OCI-LY3 (cell line): ENCODE results near the gene EXTL2.

Experiments used
- H2AFZ ChIP-seq: fragments of 200-600, 300-600 bp; shearing (Covaris generic); 2 replicates; pipeline ENCODE4 v1.6.0; 2014; ENCODE audit warnings: antibody characterized with exemption, low read depth, low read length
- H3K27ac ChIP-seq: fragments of 200-600, 300-600 bp; sonication (generic); 2 replicates; pipeline ENCODE4 v1.5.1; 2014; ENCODE audit warnings: mild to moderate bottlenecking, low read length, moderate library complexity, mixed read lengths
- H3K27me3 ChIP-seq: fragments of 200-600, 300-600 bp; sonication (generic); 2 replicates; pipeline ENCODE4 v1.6.1; 2014; ENCODE audit warnings: low read depth, low read length, mixed read lengths
- H3K36me3 ChIP-seq: fragments of 200-600, 300-600 bp; sonication (generic); replicated peaks from 2 replicates; pipeline ENCODE3; 2014; ENCODE audit warnings: low read depth, low read length, mixed read lengths
- H3K4me1 ChIP-seq: fragments of 300-600, 200-600 bp; sonication (generic); 2 replicates; pipeline ENCODE4 v1.6.1; 2014; ENCODE audit warnings: low read length, mixed read lengths
- H3K4me2 ChIP-seq: fragments of 200-600, 300-600 bp; sonication (generic); 2 replicates; pipeline ENCODE4 v1.6.1; 2014; ENCODE audit warnings: low read length, mixed read lengths
- H3K4me3 ChIP-seq: fragments of 300-600, 200-600 bp; sonication (generic); 2 replicates; pipeline ENCODE4 v1.5.1; 2014; ENCODE audit warnings: antibody characterized with exemption, mild to moderate bottlenecking, low read length, moderate library complexity
- H3K79me2 ChIP-seq: fragments of 300-600, 200-600 bp; shearing (Covaris generic); 2 replicates; pipeline ENCODE4 v1.6.1; 2014; ENCODE audit warnings: mild to moderate bottlenecking, low read length, mixed read lengths
- H3K9ac ChIP-seq: fragments of 300-600, 200-600 bp; shearing (Covaris generic); 2 replicates; pipeline ENCODE4 v1.6.0; 2014; ENCODE audit warnings: mild to moderate bottlenecking, low read length, moderate library complexity
- H3K9me3 ChIP-seq: fragments of 200-600, 300-600 bp; shearing (Covaris generic); 2 replicates; pipeline ENCODE4 v1.6.1; 2014; ENCODE audit warnings: low read length, mixed read lengths; ENCODE audit not compliant: insufficient read depth
- H4K20me1 ChIP-seq: fragments of 200-600, 300-600 bp; sonication (generic); 2 replicates; pipeline ENCODE4 v1.6.1; 2016; ENCODE audit warnings: low read length, mixed read lengths; ENCODE audit not compliant: insufficient read depth
- CTCF ChIP-seq: fragments of 200-600, 300-600 bp; sonication (generic); IDR thresholded peaks from 2 replicates; pipeline ENCODE4 v1.5.1; 2014; ENCODE audit warnings: antibody characterized with exemption, low read length, low read depth
- EZH2phosphoT487 ChIP-seq: fragments of 200-600 bp; shearing (Covaris generic); IDR thresholded peaks from 2 replicates; pipeline ENCODE4 v1.6.1; 2018; ENCODE audit warnings: antibody characterized with exemption, mixed run types, low read depth

The EXTL2 gene

GRCh38 chr1:100931716-100932115 is 37.1 kb upstream of the EXTL2 start:
- no peak overlapping the region for H2AFZ ChIP-seq
- H3K36me3 ChIP-seq: no peaks in the 10 kb centered on the region
- TF ChIP-seq CTCF: no peak
- TF ChIP-seq EZH2phosphoT487: no peak
- no peaks in the 10 kb centered on the region for H3K79me2 ChIP-seq
- H4K20me1 ChIP-seq: no peaks in the 10 kb centered on the region
- no peak overlapping the region for H3K27ac ChIP-seq
- H3K4me1 ChIP-seq: peaks cover 3% of the 10 kb centered on the region; the same call in 1 of the 2 replicates
- no peaks in the 10 kb centered on the region for H3K9me3 ChIP-seq
- H3K4me3 ChIP-seq: no peak overlapping the region
- H3K9ac ChIP-seq: no peak overlapping the region
- H3K27me3 ChIP-seq: no peaks in the 10 kb centered on the region
- H3K4me2 ChIP-seq: no peak overlapping the region

DNA sequence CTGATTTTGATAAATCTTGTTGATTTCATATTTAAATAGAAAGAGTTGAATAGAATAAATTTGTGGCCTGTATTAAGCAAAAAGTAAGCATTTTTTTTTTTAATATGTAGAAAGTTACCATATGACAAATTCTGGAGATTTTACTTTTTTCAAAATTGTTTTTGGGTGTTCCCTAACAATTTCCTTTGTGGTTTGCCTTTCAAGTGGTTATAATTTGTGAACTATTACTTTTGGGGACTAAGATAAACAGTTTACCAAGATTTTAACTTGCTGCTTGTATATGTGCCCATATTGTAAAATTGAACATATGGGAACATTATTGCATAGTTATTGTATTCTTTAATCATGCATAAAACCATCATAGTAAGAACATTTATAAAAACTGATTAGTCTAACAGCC is 35.9 kb upstream of the EXTL2 start:
- Histone ChIP-seq H3K4me2 (no peak overlapping the region), H3K4me3 (no peak overlapping the region), H3K9ac (no peak overlapping the region), H3K27ac (no peak overlapping the region), H2AFZ (no peak overlapping the region), H3K4me1 (peaks cover 3% of the 10 kb centered on the region; the same call in 1 of the 2 replicates), H4K20me1 (no peaks in the 10 kb centered on the region), H3K9me3 (no peaks in the 10 kb centered on the region), H3K36me3 (no peaks in the 10 kb centered on the region), H3K79me2 (no peaks in the 10 kb centered on the region), H3K27me3 (no peaks in the 10 kb centered on the region)
- no peak for TF ChIP-seq EZH2phosphoT487
- no peak for TF ChIP-seq CTCF

- H2AFZ ChIP-seq: no peak overlapping the region
- no peak overlapping the region for H3K27ac ChIP-seq
- H3K9ac ChIP-seq: no peak overlapping the region
- no peaks in the 10 kb centered on the region for H3K27me3 ChIP-seq
- TF ChIP-seq CTCF (no peak), EZH2phosphoT487 (no peak)
- no peaks in the 10 kb centered on the region for H3K9me3 ChIP-seq
- H3K4me1 ChIP-seq: no peaks in the 10 kb centered on the region
- H4K20me1 ChIP-seq: no peaks in the 10 kb centered on the region
- no peaks in the 10 kb centered on the region for H3K79me2 ChIP-seq
- no peak overlapping the region for H3K4me3 ChIP-seq
- no peaks in the 10 kb centered on the region for H3K36me3 ChIP-seq
- H3K4me2 ChIP-seq: no peak overlapping the region
These were observed 33.5 kb upstream of the EXTL2 start for GRCh38 chr1:100928128-100928527.

GRCh38 chr1:100927276-100927675 is 32.6 kb upstream of the EXTL2 start:
- Histone ChIP-seq H3K9ac (no peak overlapping the region), H3K4me1 (no peaks in the 10 kb centered on the region), H3K4me3 (no peak overlapping the region), H3K79me2 (no peaks in the 10 kb centered on the region), H3K4me2 (no peak overlapping the region), H3K36me3 (no peaks in the 10 kb centered on the region), H4K20me1 (no peaks in the 10 kb centered on the region), H3K27ac (no peak overlapping the region), H3K9me3 (no peaks in the 10 kb centered on the region), H2AFZ (no peak overlapping the region), H3K27me3 (no peaks in the 10 kb centered on the region)
- TF ChIP-seq EZH2phosphoT487 (no peak), CTCF (no peak)
